H1 (cell line): ENCODE results near the gene PMF1. TPM values are rescaled to one million over a fixed set of nuclear protein-coding genes. Genes with fewer than 3 reads are reported as not detected.

Experiments used
- CTCF ChIA-PET: fragments of 300-600 bp; sonication (Branson Sonifier 250); formaldehyde crosslinking; loops from one replicate; lab custom pipeline; 2021; ENCODE audit not compliant: partially characterized antibody; lab: Charles Lee
- POLR2A ChIA-PET: fragments of 300-600 bp; sonication (Branson Sonifier 250); formaldehyde crosslinking; loops from one replicate; lab custom pipeline; 2021; ENCODE audit warnings: inconsistent platforms; ENCODE audit not compliant: partially characterized antibody; lab: Charles Lee
- DNase-seq, 2 experiments: peaks; one replicate each; pipeline versions ENCODE4 v3.0.0 to v3.0.0-alpha.2; 2010 to 2022; ENCODE audit warnings: low spot score in 2 of 2, low read depth in 1 of 2, mixed read lengths in 1 of 2
- FAIRE-seq: peaks from 2 replicates; lab custom pipeline; 2011; peaks lifted over from hg19 to GRCh38; lab: Jason Lieb, UNC
- H2AFZ ChIP-seq: 2 replicates; pipeline ENCODE4 v1.8.1; 2012; ENCODE audit warnings: low read length, inconsistent platforms
- H2AK5ac ChIP-seq: 2 replicates; pipeline ENCODE4 v1.6.1; 2013; ENCODE audit warnings: low read depth, low read length
- H2BK120ac ChIP-seq: replicated peaks from 2 replicates; pipeline ENCODE3; 2013; ENCODE audit warnings: low read depth, low read length, inconsistent platforms
- H2BK12ac ChIP-seq: 2 replicates; pipeline ENCODE4 v1.6.1; 2013; ENCODE audit warnings: low read depth, low read length
- H2BK15ac ChIP-seq: 2 replicates; pipeline ENCODE4 v1.6.1; 2013; ENCODE audit warnings: low read length
- H2BK20ac ChIP-seq: 2 replicates; pipeline ENCODE4 v1.6.1; 2013; ENCODE audit warnings: low read length
- H2BK5ac ChIP-seq: 2 replicates; pipeline ENCODE4 v1.6.1; 2013; ENCODE audit warnings: low read depth, low read length
- H3K14ac ChIP-seq: 2 replicates; pipeline ENCODE4 v1.6.1; 2013; ENCODE audit warnings: inconsistent platforms; ENCODE audit not compliant: insufficient read length
- H3K18ac ChIP-seq: 2 replicates; pipeline ENCODE4 v1.6.1; 2013; ENCODE audit warnings: low read length; ENCODE audit errors: extremely low read depth
- H3K23ac ChIP-seq: 2 replicates; pipeline ENCODE4 v1.6.1; 2013; ENCODE audit warnings: inconsistent platforms; ENCODE audit not compliant: insufficient read length
- H3K23me2 ChIP-seq: 2 replicates; pipeline ENCODE4 v1.6.1; 2013; ENCODE audit warnings: low read depth, low read length
- H3K27ac ChIP-seq: 2 replicates; pipeline ENCODE4 v1.6.1; 2011; ENCODE audit warnings: low read depth, low read length, inconsistent platforms
- H3K27me3 ChIP-seq, 4 experiments: replicated peaks in 1 of 4; 1 replicate in 1 of 4; 2 replicates in 3 of 4; pipeline versions ENCODE4 v1.6.1 to v1.8.1; 2011 to 2013; ENCODE audit warnings: low read length in 3 of 4, mild to moderate bottlenecking in 3 of 4, inconsistent platforms in 2 of 4, mixed read lengths in 2 of 4, moderate library complexity in 1 of 4; ENCODE audit not compliant: control insufficient read depth in 3 of 4, insufficient read depth in 3 of 4; ENCODE audit errors: extremely low read depth in 1 of 4
- H3K36me3 ChIP-seq, 4 experiments: 2 replicates each; pipeline versions ENCODE4 v1.6.1 to v1.8.1; 2011 to 2013; ENCODE audit warnings: mild to moderate bottlenecking in 4 of 4, low read length in 3 of 4, moderate library complexity in 2 of 4, control low read depth in 1 of 4, inconsistent platforms in 1 of 4; ENCODE audit not compliant: insufficient read depth in 4 of 4, control insufficient read depth in 2 of 4
- H3K4ac ChIP-seq: replicated peaks from 2 replicates; pipeline ENCODE3; 2013; ENCODE audit warnings: low read length, low read depth, mixed read lengths, inconsistent platforms; ENCODE audit not compliant: insufficient read length
- H3K4me1 ChIP-seq, 4 experiments: replicated peaks in 1 of 4; 1 replicate in 1 of 4; 2 replicates in 3 of 4; pipeline versions ENCODE4 v1.6.1 to v1.8.1; 2011 to 2013; ENCODE audit warnings: low read length in 3 of 4, inconsistent platforms in 2 of 4, mixed read lengths in 1 of 4; ENCODE audit not compliant: insufficient read depth in 4 of 4, control insufficient read depth in 3 of 4
- H3K4me2 ChIP-seq, 2 experiments: 2 replicates each; pipeline versions ENCODE4 v1.6.1 to v1.8.1; 2011 to 2013; ENCODE audit warnings: low read depth in 2 of 2, low read length in 2 of 2, control low read depth in 1 of 2, inconsistent platforms in 1 of 2, mild to moderate bottlenecking in 1 of 2; ENCODE audit not compliant: insufficient read depth in 1 of 2
- H3K4me3 ChIP-seq, 4 experiments: fragments of 200-600, 300-600 bp in 1 of 4; sonication (generic), shearing (Covaris generic), sonication (Bioruptor Twin) in 1 of 4; 2 replicates each; pipeline versions ENCODE4 v1.5.1 to v1.8.1; 2011 to 2016; ENCODE audit warnings: low read length in 4 of 4, low read depth in 3 of 4, control low read depth in 2 of 4, inconsistent platforms in 2 of 4, mild to moderate bottlenecking in 2 of 4, mixed read lengths in 1 of 4, moderate library complexity in 1 of 4; ENCODE audit not compliant: insufficient read depth in 2 of 4; ENCODE audit errors: extremely low read depth in 1 of 4
- H3K56ac ChIP-seq: replicated peaks from 2 replicates; pipeline ENCODE3; 2013; ENCODE audit warnings: low read depth, mild to moderate bottlenecking, mixed read lengths, low read length, inconsistent platforms; ENCODE audit not compliant: insufficient read length
- H3K79me1 ChIP-seq: 2 replicates; pipeline ENCODE4 v1.6.1; 2013; ENCODE audit warnings: low read depth, low read length, control low read depth
- H3K79me2 ChIP-seq, 2 experiments: 2 replicates each; pipeline versions ENCODE4 v1.6.1 to v1.8.1; 2012 to 2013; ENCODE audit warnings: low read length in 2 of 2, mild to moderate bottlenecking in 2 of 2, inconsistent platforms in 1 of 2; ENCODE audit not compliant: insufficient read depth in 2 of 2, control insufficient read depth in 1 of 2
- H3K9ac ChIP-seq, 4 experiments: replicated peaks in 1 of 4; 1 replicate in 1 of 4; 2 replicates in 3 of 4; pipeline versions ENCODE4 v1.6.1 to v1.8.1; 2011 to 2013; ENCODE audit warnings: low read depth in 3 of 4, low read length in 3 of 4, control low read depth in 2 of 4, mild to moderate bottlenecking in 2 of 4, moderate library complexity in 2 of 4, inconsistent platforms in 1 of 4; ENCODE audit errors: extremely low read depth in 1 of 4
- H3K9me3 ChIP-seq, 2 experiments: 2 replicates each; pipeline versions ENCODE4 v1.6.1 to v1.8.1; 2012 to 2013; ENCODE audit warnings: mild to moderate bottlenecking in 2 of 2, moderate library complexity in 2 of 2, control low read depth in 1 of 2, inconsistent platforms in 1 of 2, low read depth in 1 of 2, low read length in 1 of 2, mixed read lengths in 1 of 2; ENCODE audit not compliant: insufficient read depth in 2 of 2
- H4K20me1 ChIP-seq, 2 experiments: replicated peaks in 1 of 2; 2 replicates each; pipeline versions ENCODE3 to v1.8.1; 2011 to 2013; ENCODE audit warnings: inconsistent platforms in 2 of 2, low read length in 2 of 2, mild to moderate bottlenecking in 1 of 2; ENCODE audit not compliant: insufficient read depth in 2 of 2, control insufficient read depth in 1 of 2
- H4K5ac ChIP-seq: 2 replicates; pipeline ENCODE4 v1.6.1; 2013; ENCODE audit warnings: low read length, low read depth, mixed read lengths, inconsistent platforms; ENCODE audit not compliant: insufficient read length
- H4K8ac ChIP-seq: 2 replicates; pipeline ENCODE4 v1.8.0; 2013; ENCODE audit warnings: mild to moderate bottlenecking, moderate library complexity, low read length, inconsistent platforms; ENCODE audit not compliant: insufficient read depth; ENCODE audit errors: extremely low read depth
- H4K91ac ChIP-seq: replicated peaks from 2 replicates; pipeline ENCODE3; 2013; ENCODE audit warnings: low read length, mixed read lengths, inconsistent platforms; ENCODE audit not compliant: insufficient read length
- CBX5 ChIP-seq: fragments of 300-800, 300-1000 bp; sonication (generic); IDR thresholded peaks from 2 replicates; pipeline ENCODE4 v1.7.1; 2016; ENCODE audit warnings: antibody characterized with exemption, low read length, low read depth
- TEAD4 ChIP-seq: IDR thresholded peaks from 2 replicates; pipeline ENCODE4 v1.6.1; 2012; ENCODE audit warnings: low read depth, low read length, inconsistent platforms, mixed read lengths
- WGBS, 2 experiments: shearing (Covaris generic) in 1 of 2; methylation state at CpG; one replicate each; pipeline versions ENCODE4 v1.1.6 to v1.1.7; 2013 to 2015; ENCODE audit warnings: low lambda C conversion rate in 2 of 2, mixed read lengths in 2 of 2, inconsistent platforms in 1 of 2, low coverage in 1 of 2, missing lambda C conversion rate in 1 of 2; ENCODE audit not compliant: insufficient replicate concordance in 2 of 2, insufficient coverage in 1 of 2, insufficient read length in 1 of 2; ENCODE audit errors: extremely low coverage in 1 of 2, missing lambda C conversion rate in 1 of 2; 5-methylcytosine and 5-hydroxymethylcytosine counted together
- polyA plus RNA-seq, 7 experiments: library from polyadenylated mRNA; depleted of rRNA in 3 of 7; stranded (reverse) in 5 of 7; unstranded in 2 of 7; fragments of >200 nt in 5 of 7; fragments of 200-250 nt in 2 of 7; gene quantifications; 1 replicate in 5 of 7; 2 replicates in 1 of 7; 4 replicates in 1 of 7; pipeline versions ENCODE4 v1.2.1 to v1.2.3, GENCODE V29; 2011 to 2013; ENCODE audit warnings: missing spikeins in 2 of 7, mixed read lengths in 2 of 7
- total RNA-seq: library from RNA; stranded (reverse); fragmentation: NEBNext Ultra II Directional; extraction: Animal tissue kit (Norgen Biotek cat#: 25700); gene quantifications from 2 replicates; pipeline ENCODE4 v1.2.1, GENCODE V29; 2021

Gene PMF1
- total and polyA plus RNA-seq, 2 of the 8 experiments (the other 6 are each of a cell fraction or from before 2014, with no cell fraction given), result 113 to 296 TPM

DNA sequence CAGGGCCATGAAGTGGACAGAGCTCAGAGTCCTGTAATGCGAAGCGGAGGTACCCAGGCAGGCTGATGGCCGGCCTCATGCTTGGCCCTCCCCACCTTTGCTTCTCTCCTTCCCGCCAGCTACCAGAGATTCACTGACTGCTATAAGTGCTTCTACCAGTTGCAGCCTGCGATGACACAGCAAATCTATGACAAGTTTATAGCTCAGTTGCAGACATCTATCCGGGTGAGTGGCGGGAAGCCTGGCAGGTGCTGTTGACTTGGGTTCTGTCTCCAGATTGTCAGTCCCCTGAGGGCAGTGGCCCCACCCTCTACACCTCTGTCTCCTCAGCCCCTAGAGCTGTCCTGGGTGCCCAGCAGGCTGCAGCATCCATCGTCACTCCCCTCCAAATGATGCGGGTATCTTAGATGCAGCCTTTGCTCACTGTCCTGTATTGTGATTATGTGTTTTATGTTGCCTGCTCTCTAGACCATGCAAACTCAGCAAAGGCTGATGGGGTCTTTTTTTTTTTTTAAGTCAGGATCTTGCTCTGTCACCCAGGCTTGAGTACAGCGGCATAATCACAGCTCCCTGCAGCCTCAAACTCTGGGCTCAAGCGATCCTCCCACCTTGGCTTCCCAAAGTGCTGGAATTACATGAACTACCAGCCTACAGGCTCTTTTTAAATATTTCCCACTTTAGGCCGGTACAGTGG is 19.5 kb downstream of the PMF1 start:
- H2BK12ac ChIP-seq, result no peak overlapping the region
- no peak for TF ChIP-seq CBX5
- TF ChIP-seq TEAD4, result no peak

More for the DNA sequence above, 19.5 kb downstream of the PMF1 start:
- no peak overlapping the region for H3K27ac ChIP-seq
- no peak overlapping the region for H3K9ac ChIP-seq
- ChIA-PET POLR2A (interaction anchor here (0.8 to 12.7 kb wide), 8 partner anchors 10 to 86 kb away, joined by 3 to 82 read pairs (median 3); partner anchors contain the start of genes BGLAP, PAQR6 and SMG5), CTCF (interaction anchor here (0.7 to 47.2 kb wide), 9 partner anchors 9 to 145 kb away, joined by 3 to 1265 read pairs (median 3); partner anchors contain the start of genes PAQR6, PMF1 and SEMA4A)
- no peaks in the 10 kb centered on the region for H3K4me1 ChIP-seq
- peaks cover 13 to 35% (median 20%) of the 10 kb centered on the region in 4 experiments; a peak in 6 of 8 replicates for H3K36me3 ChIP-seq
- no peak overlapping the region for H3K14ac ChIP-seq
- H3K56ac ChIP-seq, result no peak overlapping the region
- H3K79me1 ChIP-seq, result peaks cover 3% of the 10 kb centered on the region
- H3K18ac ChIP-seq, result no peak overlapping the region
- 94% methylated on average over 11 of the region's 12 CpGs; no CpG with 5 or more reads in 1 of the 2 experiments for WGBS, 2 experiments
- FAIRE-seq, result no peak
- no peaks in the 10 kb centered on the region for H3K27me3 ChIP-seq
- no peaks in the 10 kb centered on the region for H3K79me2 ChIP-seq
- H2AK5ac ChIP-seq, result no peak overlapping the region
- peak overlapping the region; percentile 26; the same call in 1 of the 2 replicates for H2BK5ac ChIP-seq
- no peak overlapping the region for H2BK20ac ChIP-seq
- H3K23me2 ChIP-seq, result no peaks in the 10 kb centered on the region
- no peak overlapping the region for H4K91ac ChIP-seq
- H2BK120ac ChIP-seq, result no peak overlapping the region
- H4K5ac ChIP-seq, result no peak overlapping the region
- H3K4ac ChIP-seq, result no peak overlapping the region
- no peak overlapping the region for H3K4me2 ChIP-seq
- DNase-seq, result no peak
- no peak overlapping the region for H3K4me3 ChIP-seq
- no peak overlapping the region for H2BK15ac ChIP-seq
- peaks cover 0 to 4% of the 10 kb centered on the region in 2 experiments for H4K20me1 ChIP-seq
- H4K8ac ChIP-seq, result no peak overlapping the region
- H3K23ac ChIP-seq, result no peak overlapping the region
- no peak overlapping the region for H2AFZ ChIP-seq
- no peaks in the 10 kb centered on the region for H3K9me3 ChIP-seq
